CD14-positive monocyte (primary cell): Measurements from ENCODE around the gene PPARG. TPM values are rescaled to one million over a fixed set of nuclear protein-coding genes. Genes with fewer than 3 reads are reported as not detected.

ENCODE experiments used
- DNase-seq, 3 donors: peaks; one replicate each; pipeline ENCODE4 v3.0.0-alpha.2; 2011 to 2022
- H2AFZ ChIP-seq: 2 replicates; pipeline ENCODE4 v1.6.0; 2012; ENCODE audit warnings: mild to moderate bottlenecking, low read depth, low read length, inconsistent platforms; ENCODE audit not compliant: insufficient read depth, poor library complexity, severe bottlenecking
- H3K27ac ChIP-seq, 2 donors: 1 replicate in 1 of 2; 2 replicates in 1 of 2; pipeline ENCODE4 v1.5.1; 2012 to 2013; ENCODE audit warnings: low read length in 2 of 2, control low read depth in 1 of 2, inconsistent platforms in 1 of 2, low read depth in 1 of 2, mild to moderate bottlenecking in 1 of 2
- H3K27me3 ChIP-seq, 2 donors: one replicate each; pipeline versions ENCODE4 v1.6.0 to v1.6.1; 2011 to 2013; ENCODE audit warnings: low read length in 2 of 2; ENCODE audit not compliant: control insufficient read depth in 2 of 2, insufficient read depth in 2 of 2
- H3K36me3 ChIP-seq, 2 donors: replicated peaks in 1 of 2; 1 replicate in 1 of 2; 2 replicates in 1 of 2; pipeline versions ENCODE4 v1.5.1 to v1.6.1; 2012 to 2013; ENCODE audit warnings: low read length in 2 of 2, control low read depth in 1 of 2, inconsistent platforms in 1 of 2, mild to moderate bottlenecking in 1 of 2; ENCODE audit not compliant: insufficient read depth in 2 of 2, control insufficient read depth in 1 of 2
- H3K4me1 ChIP-seq, 2 donors: 1 replicate in 1 of 2; 2 replicates in 1 of 2; pipeline versions ENCODE4 v1.5.1 to v1.6.1; 2012 to 2013; ENCODE audit warnings: low read length in 2 of 2, control low read depth in 1 of 2, inconsistent platforms in 1 of 2, mild to moderate bottlenecking in 1 of 2, moderate library complexity in 1 of 2; ENCODE audit not compliant: insufficient read depth in 2 of 2, control insufficient read depth in 1 of 2
- H3K4me2 ChIP-seq: replicated peaks from 2 replicates; pipeline ENCODE3; 2012; ENCODE audit warnings: low read length, moderate library complexity, mild to moderate bottlenecking; ENCODE audit not compliant: poor library complexity, severe bottlenecking; ENCODE audit errors: extremely low read depth
- H3K4me3 ChIP-seq, 3 experiments: fragments of 200-600 bp in 1 of 3; sonication (generic) in 1 of 3; replicated peaks in 1 of 3; 1 replicate in 2 of 3; 2 replicates in 1 of 3; pipeline ENCODE4 v1.5.1; 2011 to 2013; ENCODE audit warnings: low read length in 3 of 3, mild to moderate bottlenecking in 3 of 3, control low read depth in 2 of 3, low read depth in 2 of 3, inconsistent platforms in 1 of 3, moderate library complexity in 1 of 3
- H3K79me2 ChIP-seq: 2 replicates; pipeline ENCODE4 v1.6.0; 2012; ENCODE audit warnings: mild to moderate bottlenecking, control low read depth, inconsistent platforms, low read length, moderate library complexity; ENCODE audit not compliant: insufficient read depth
- H3K9ac ChIP-seq: 2 replicates; pipeline ENCODE4 v1.6.0; 2017; ENCODE audit warnings: low read length, mild to moderate bottlenecking; ENCODE audit not compliant: insufficient read depth, poor library complexity, severe bottlenecking
- H3K9me3 ChIP-seq, 2 donors: replicated peaks in 1 of 2; 1 replicate in 1 of 2; 2 replicates in 1 of 2; pipeline versions ENCODE4 v1.5.1 to v1.6.1; 2012 to 2013; ENCODE audit warnings: low read length in 2 of 2, control low read depth in 1 of 2; ENCODE audit not compliant: control insufficient read depth in 1 of 2, insufficient read depth in 1 of 2
- H4K20me1 ChIP-seq: 2 replicates; pipeline ENCODE4 v1.6.0; 2012; ENCODE audit warnings: mild to moderate bottlenecking, low read length, control low read depth, moderate library complexity; ENCODE audit not compliant: insufficient read depth
- H3K27ac Mint-ChIP-seq, 7 donors: one replicate each; pipeline ENCODE4 v1.8.0; 2020; ENCODE audit warnings: mild to moderate bottlenecking in 7 of 7, mixed read lengths in 7 of 7, moderate library complexity in 6 of 7, inconsistent platforms in 2 of 7
- H3K27me3 Mint-ChIP-seq, 3 donors: one replicate each; pipeline ENCODE4 v1.8.0; 2021 to 2022; ENCODE audit warnings: low read depth in 3 of 3, mild to moderate bottlenecking in 3 of 3, mixed read lengths in 3 of 3, moderate library complexity in 3 of 3, inconsistent platforms in 1 of 3
- H3K36me3 Mint-ChIP-seq, 2 donors: one replicate each; pipeline ENCODE4 v1.8.0; 2020; ENCODE audit warnings: mixed read lengths in 2 of 2, inconsistent platforms in 1 of 2, mild to moderate bottlenecking in 1 of 2
- H3K4me1 Mint-ChIP-seq: one replicate; pipeline ENCODE4 v1.8.0; 2020; ENCODE audit warnings: mild to moderate bottlenecking, mixed read lengths
- H3K4me3 Mint-ChIP-seq, 2 donors: one replicate each; pipeline ENCODE4 v1.8.0; 2020; ENCODE audit warnings: mild to moderate bottlenecking in 2 of 2, mixed read lengths in 2 of 2, moderate library complexity in 1 of 2
- H3K9me3 Mint-ChIP-seq, 7 donors: one replicate each; pipeline ENCODE4 v1.8.0; 2020 to 2022; ENCODE audit warnings: mixed read lengths in 7 of 7, mild to moderate bottlenecking in 6 of 7, moderate library complexity in 6 of 7, inconsistent platforms in 2 of 7
- CTCF ChIP-seq: fragments of 200-600 bp; IDR thresholded peaks from one replicate; pipeline ENCODE4 v1.8.0; 2022; ENCODE audit warnings: antibody characterized with exemption, mild to moderate bottlenecking
- WGBS: methylation state at CpG from one replicate; pipeline ENCODE4 v1.1.5; 2013; ENCODE audit warnings: missing lambda C conversion rate; ENCODE audit not compliant: insufficient coverage; 5-methylcytosine and 5-hydroxymethylcytosine counted together
- intact Hi-C, 2 donors: fragments of 100-400 bp; cut with micrococcal nuclease; formaldehyde crosslinking; loops; one replicate each; pipeline versions ENCODE4 v1.15.0 to v1.15.1; 2023
- polyA plus RNA-seq, 3 donors: library from polyadenylated mRNA; depleted of rRNA in 1 of 3; unstranded in 2 of 3; stranded (reverse) in 1 of 3; fragments of 300-500 nt in 2 of 3; fragments of >200 nt in 1 of 3; fragmentation: Illumina TruSeq in 2 of 3; gene quantifications; 1 replicate in 2 of 3; 2 replicates in 1 of 3; pipeline ENCODE4 v1.2.3, GENCODE V29; 2012 to 2021

The PPARG gene
- polyA plus RNA-seq, 3 donors = 0.56 to 2.0 (median 0.97) TPM

- no peak overlapping the region for H3K4me3 Mint-ChIP-seq
- no peak for TF ChIP-seq CTCF
- no peaks in the 10 kb centered on the region for H4K20me1 ChIP-seq
- no CpG with 5 or more reads among the region's 4 CpGs for WGBS
- no peaks in the 10 kb centered on the region for H3K36me3 ChIP-seq
- no peak overlapping the region for H3K27ac ChIP-seq
- no peaks in the 10 kb centered on the region for H3K9me3 Mint-ChIP-seq
- DNase-seq = no peak
- no peak overlapping the region for H2AFZ ChIP-seq
- H3K27me3 Mint-ChIP-seq = peaks cover 0 to 3% (median 0%) of the 10 kb centered on the region in 3 donors
- H3K9me3 ChIP-seq = no peaks in the 10 kb centered on the region
- no peak overlapping the region for H3K27ac Mint-ChIP-seq
- no peak overlapping the region for H3K9ac ChIP-seq
- intact Hi-C loops = no loop called here
- no peaks in the 10 kb centered on the region for H3K79me2 ChIP-seq
- peaks cover 0 to 8% of the 10 kb centered on the region in 2 donors for H3K36me3 Mint-ChIP-seq
- H3K4me3 ChIP-seq = no peak overlapping the region
- peaks cover 11% of the 10 kb centered on the region for H3K4me1 Mint-ChIP-seq
- no peaks in the 10 kb centered on the region for H3K4me1 ChIP-seq
- H3K4me2 ChIP-seq = no peak overlapping the region
- H3K27me3 ChIP-seq = no peaks in the 10 kb centered on the region
Measured at GRCh38 chr3:12316729-12317351, 28.0 kb downstream of the PPARG start.

GRCh38 chr3:12317914-12318313 is 29.0 kb downstream of the PPARG start:
- H3K4me3 ChIP-seq = no peak overlapping the region
- no peaks in the 10 kb centered on the region for H3K9me3 ChIP-seq
- H3K36me3 ChIP-seq = no peaks in the 10 kb centered on the region
- 88% methylated on average over 3 of the region's 5 CpGs for WGBS
- no peaks in the 10 kb centered on the region for H3K27me3 ChIP-seq
- no peak overlapping the region for H3K27ac ChIP-seq
- H3K9ac ChIP-seq = no peak overlapping the region
- no peaks in the 10 kb centered on the region for H3K9me3 Mint-ChIP-seq
- H3K4me3 Mint-ChIP-seq = no peak overlapping the region
- no peaks in the 10 kb centered on the region for H4K20me1 ChIP-seq
- peaks cover 5 to 6% of the 10 kb centered on the region in 2 donors for H3K4me1 ChIP-seq
- H3K27me3 Mint-ChIP-seq = peaks cover 0 to 5% (median 0%) of the 10 kb centered on the region in 3 donors
- no peak overlapping the region for H3K27ac Mint-ChIP-seq
- no peak for DNase-seq
- H3K36me3 Mint-ChIP-seq = peaks cover 0 to 8% of the 10 kb centered on the region in 2 donors
- H2AFZ ChIP-seq = no peak overlapping the region
- peaks cover 17% of the 10 kb centered on the region for H3K4me1 Mint-ChIP-seq
- no peak for TF ChIP-seq CTCF
- no peak overlapping the region for H3K4me2 ChIP-seq
- intact Hi-C loops = no loop called here
- no peaks in the 10 kb centered on the region for H3K79me2 ChIP-seq
